CD14-positive monocyte (primary cell): ENCODE results near the gene SLC34A3. TPM values are rescaled to one million over a fixed set of nuclear protein-coding genes. Genes with fewer than 3 reads are reported as not detected.

Experiments
- DNase-seq, 3 donors: peaks; one replicate each; pipeline ENCODE4 v3.0.0-alpha.2; 2011 to 2022
- H2AFZ ChIP-seq: 2 replicates; pipeline ENCODE4 v1.6.0; 2012; ENCODE audit warnings: mild to moderate bottlenecking, low read depth, low read length, inconsistent platforms; ENCODE audit not compliant: insufficient read depth, poor library complexity, severe bottlenecking
- H3K27ac ChIP-seq, 2 donors: 1 replicate in 1 of 2; 2 replicates in 1 of 2; pipeline ENCODE4 v1.5.1; 2012 to 2013; ENCODE audit warnings: low read length in 2 of 2, control low read depth in 1 of 2, inconsistent platforms in 1 of 2, low read depth in 1 of 2, mild to moderate bottlenecking in 1 of 2
- H3K27me3 ChIP-seq, 2 donors: one replicate each; pipeline versions ENCODE4 v1.6.0 to v1.6.1; 2011 to 2013; ENCODE audit warnings: low read length in 2 of 2; ENCODE audit not compliant: control insufficient read depth in 2 of 2, insufficient read depth in 2 of 2
- H3K36me3 ChIP-seq, 2 donors: replicated peaks in 1 of 2; 1 replicate in 1 of 2; 2 replicates in 1 of 2; pipeline versions ENCODE4 v1.5.1 to v1.6.1; 2012 to 2013; ENCODE audit warnings: low read length in 2 of 2, control low read depth in 1 of 2, inconsistent platforms in 1 of 2, mild to moderate bottlenecking in 1 of 2; ENCODE audit not compliant: insufficient read depth in 2 of 2, control insufficient read depth in 1 of 2
- H3K4me1 ChIP-seq, 2 donors: 1 replicate in 1 of 2; 2 replicates in 1 of 2; pipeline versions ENCODE4 v1.5.1 to v1.6.1; 2012 to 2013; ENCODE audit warnings: low read length in 2 of 2, control low read depth in 1 of 2, inconsistent platforms in 1 of 2, mild to moderate bottlenecking in 1 of 2, moderate library complexity in 1 of 2; ENCODE audit not compliant: insufficient read depth in 2 of 2, control insufficient read depth in 1 of 2
- H3K4me2 ChIP-seq: replicated peaks from 2 replicates; pipeline ENCODE3; 2012; ENCODE audit warnings: low read length, moderate library complexity, mild to moderate bottlenecking; ENCODE audit not compliant: poor library complexity, severe bottlenecking; ENCODE audit errors: extremely low read depth
- H3K4me3 ChIP-seq, 3 experiments: fragments of 200-600 bp in 1 of 3; sonication (generic) in 1 of 3; replicated peaks in 1 of 3; 1 replicate in 2 of 3; 2 replicates in 1 of 3; pipeline ENCODE4 v1.5.1; 2011 to 2013; ENCODE audit warnings: low read length in 3 of 3, mild to moderate bottlenecking in 3 of 3, control low read depth in 2 of 3, low read depth in 2 of 3, inconsistent platforms in 1 of 3, moderate library complexity in 1 of 3
- H3K79me2 ChIP-seq: 2 replicates; pipeline ENCODE4 v1.6.0; 2012; ENCODE audit warnings: mild to moderate bottlenecking, control low read depth, inconsistent platforms, low read length, moderate library complexity; ENCODE audit not compliant: insufficient read depth
- H3K9ac ChIP-seq: 2 replicates; pipeline ENCODE4 v1.6.0; 2017; ENCODE audit warnings: low read length, mild to moderate bottlenecking; ENCODE audit not compliant: insufficient read depth, poor library complexity, severe bottlenecking
- H3K9me3 ChIP-seq, 2 donors: replicated peaks in 1 of 2; 1 replicate in 1 of 2; 2 replicates in 1 of 2; pipeline versions ENCODE4 v1.5.1 to v1.6.1; 2012 to 2013; ENCODE audit warnings: low read length in 2 of 2, control low read depth in 1 of 2; ENCODE audit not compliant: control insufficient read depth in 1 of 2, insufficient read depth in 1 of 2
- H4K20me1 ChIP-seq: 2 replicates; pipeline ENCODE4 v1.6.0; 2012; ENCODE audit warnings: mild to moderate bottlenecking, low read length, control low read depth, moderate library complexity; ENCODE audit not compliant: insufficient read depth
- H3K27ac Mint-ChIP-seq, 7 donors: one replicate each; pipeline ENCODE4 v1.8.0; 2020; ENCODE audit warnings: mild to moderate bottlenecking in 7 of 7, mixed read lengths in 7 of 7, moderate library complexity in 6 of 7, inconsistent platforms in 2 of 7
- H3K27me3 Mint-ChIP-seq, 3 donors: one replicate each; pipeline ENCODE4 v1.8.0; 2021 to 2022; ENCODE audit warnings: low read depth in 3 of 3, mild to moderate bottlenecking in 3 of 3, mixed read lengths in 3 of 3, moderate library complexity in 3 of 3, inconsistent platforms in 1 of 3
- H3K36me3 Mint-ChIP-seq, 2 donors: one replicate each; pipeline ENCODE4 v1.8.0; 2020; ENCODE audit warnings: mixed read lengths in 2 of 2, inconsistent platforms in 1 of 2, mild to moderate bottlenecking in 1 of 2
- H3K4me1 Mint-ChIP-seq: one replicate; pipeline ENCODE4 v1.8.0; 2020; ENCODE audit warnings: mild to moderate bottlenecking, mixed read lengths
- H3K4me3 Mint-ChIP-seq, 2 donors: one replicate each; pipeline ENCODE4 v1.8.0; 2020; ENCODE audit warnings: mild to moderate bottlenecking in 2 of 2, mixed read lengths in 2 of 2, moderate library complexity in 1 of 2
- H3K9me3 Mint-ChIP-seq, 7 donors: one replicate each; pipeline ENCODE4 v1.8.0; 2020 to 2022; ENCODE audit warnings: mixed read lengths in 7 of 7, mild to moderate bottlenecking in 6 of 7, moderate library complexity in 6 of 7, inconsistent platforms in 2 of 7
- CTCF ChIP-seq: fragments of 200-600 bp; IDR thresholded peaks from one replicate; pipeline ENCODE4 v1.8.0; 2022; ENCODE audit warnings: antibody characterized with exemption, mild to moderate bottlenecking
- WGBS: methylation state at CpG from one replicate; pipeline ENCODE4 v1.1.5; 2013; ENCODE audit warnings: missing lambda C conversion rate; ENCODE audit not compliant: insufficient coverage; 5-methylcytosine and 5-hydroxymethylcytosine counted together
- intact Hi-C, 2 donors: fragments of 100-400 bp; cut with micrococcal nuclease; formaldehyde crosslinking; loops; one replicate each; pipeline versions ENCODE4 v1.15.0 to v1.15.1; 2023
- polyA plus RNA-seq, 3 donors: library from polyadenylated mRNA; depleted of rRNA in 1 of 3; unstranded in 2 of 3; stranded (reverse) in 1 of 3; fragments of 300-500 nt in 2 of 3; fragments of >200 nt in 1 of 3; fragmentation: Illumina TruSeq in 2 of 3; gene quantifications; 1 replicate in 2 of 3; 2 replicates in 1 of 3; pipeline ENCODE4 v1.2.3, GENCODE V29; 2012 to 2021

The SLC34A3 gene
- polyA plus RNA-seq, 3 donors = not detected

GRCh38 chr9:137269231-137269772, 38.6 kb downstream of the SLC34A3 start:
- Histone ChIP-seq H2AFZ (no peak overlapping the region), H4K20me1 (peaks cover 36% of the 10 kb centered on the region), H3K4me3 (no peak overlapping the region), H3K36me3 (peaks cover 38 to 90% of the 10 kb centered on the region in 2 donors), H3K27ac (peak overlapping the region in 1 of 2 donors; percentile 51), H3K9me3 (no peaks in the 10 kb centered on the region), H3K4me1 (peaks cover 25 to 30% of the 10 kb centered on the region in 2 donors), H3K27me3 (no peaks in the 10 kb centered on the region), H3K79me2 (peaks cover 5% of the 10 kb centered on the region), H3K4me2 (peak overlapping the region; percentile 44), H3K9ac (no peak overlapping the region)
- H3K27ac Mint-ChIP-seq = peak overlapping the region in 3 of 7 donors; percentile 25 to 63 (median 32)
- H3K4me3 Mint-ChIP-seq = no peak overlapping the region
- DNase-seq = no peak
- WGBS = 90% methylated on average over 15 of the region's 17 CpGs
- H3K9me3 Mint-ChIP-seq = no peaks in the 10 kb centered on the region
- intact Hi-C loops = no loop called here
- TF ChIP-seq CTCF = no peak
- H3K36me3 Mint-ChIP-seq = peaks cover 34 to 85% of the 10 kb centered on the region in 2 donors
- peaks cover 31% of the 10 kb centered on the region for H3K4me1 Mint-ChIP-seq
- H3K27me3 Mint-ChIP-seq = no peaks in the 10 kb centered on the region

DNA sequence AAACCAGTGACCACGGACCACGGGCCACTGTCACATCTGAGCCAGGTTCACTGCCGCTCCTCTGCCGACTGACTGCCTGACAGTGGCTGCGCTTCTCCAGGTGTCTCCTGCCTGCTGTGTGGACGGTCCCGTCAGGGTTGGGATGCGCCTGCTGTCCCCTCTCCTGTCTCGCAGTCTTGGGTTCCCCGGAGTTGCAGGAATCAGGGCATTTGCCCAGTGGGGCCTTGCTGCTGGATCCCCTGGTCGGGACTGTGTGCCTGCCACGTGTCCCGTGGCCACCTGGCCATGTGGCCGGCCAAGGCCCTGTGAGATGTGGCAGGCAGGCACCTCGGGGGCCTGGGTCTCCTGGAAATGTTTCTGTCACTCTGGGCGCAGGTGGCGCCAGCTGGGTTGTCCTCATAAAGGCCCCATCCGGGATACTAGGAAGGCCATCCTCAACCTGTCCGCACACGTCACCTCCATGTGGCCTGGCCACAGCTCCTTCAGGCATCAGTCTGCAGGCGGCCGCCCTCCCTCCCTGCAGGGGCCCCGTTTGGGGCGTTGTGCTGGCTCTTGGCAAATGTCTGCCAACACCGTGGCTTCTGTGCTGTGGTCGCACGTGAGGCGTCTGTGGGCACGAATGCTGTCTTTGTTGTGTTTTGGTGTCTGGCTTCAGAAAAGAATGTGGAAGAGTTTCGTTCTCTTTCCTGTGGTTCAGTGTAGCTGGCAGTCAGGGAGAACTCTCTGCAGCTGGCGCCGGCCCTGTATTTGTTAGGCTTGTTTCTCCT, 40.4 kb downstream of the SLC34A3 start:
- intact Hi-C loops = no loop called here
- H3K9ac ChIP-seq = no peak overlapping the region
- peaks cover 28 to 74% of the 10 kb centered on the region in 2 donors for H3K36me3 ChIP-seq
- H3K27ac ChIP-seq = no peak overlapping the region
- H3K4me3 ChIP-seq = no peak overlapping the region
- H2AFZ ChIP-seq = no peak overlapping the region
- Mint-ChIP-seq H3K4me1 (peaks cover 49% of the 10 kb centered on the region), H3K36me3 (peaks cover 31 to 72% of the 10 kb centered on the region in 2 donors), H3K27me3 (peaks cover 0 to 3% (median 2%) of the 10 kb centered on the region in 3 donors), H3K4me3 (no peak overlapping the region), H3K27ac (peak overlapping the region in 1 of 7 donors; percentile 58), H3K9me3 (no peaks in the 10 kb centered on the region)
- H4K20me1 ChIP-seq = peaks cover 36% of the 10 kb centered on the region
- no peak for DNase-seq
- H3K4me1 ChIP-seq = peaks cover 40 to 48% of the 10 kb centered on the region in 2 donors
- WGBS = 60% methylated on average over 30 of the region's 32 CpGs
- H3K9me3 ChIP-seq = no peaks in the 10 kb centered on the region
- H3K79me2 ChIP-seq = peaks cover 5% of the 10 kb centered on the region
- no peaks in the 10 kb centered on the region for H3K27me3 ChIP-seq
- H3K4me2 ChIP-seq = no peak overlapping the region
- TF ChIP-seq CTCF = no peak
